GM03348 (cell line): Measurements from ENCODE around the gene LBX2.

ENCODE experiments used
- DNase-seq: peaks from one replicate; pipeline ENCODE4 v3.0.0; 2012; ENCODE audit warnings: low spot score

Gene LBX2

DNA sequence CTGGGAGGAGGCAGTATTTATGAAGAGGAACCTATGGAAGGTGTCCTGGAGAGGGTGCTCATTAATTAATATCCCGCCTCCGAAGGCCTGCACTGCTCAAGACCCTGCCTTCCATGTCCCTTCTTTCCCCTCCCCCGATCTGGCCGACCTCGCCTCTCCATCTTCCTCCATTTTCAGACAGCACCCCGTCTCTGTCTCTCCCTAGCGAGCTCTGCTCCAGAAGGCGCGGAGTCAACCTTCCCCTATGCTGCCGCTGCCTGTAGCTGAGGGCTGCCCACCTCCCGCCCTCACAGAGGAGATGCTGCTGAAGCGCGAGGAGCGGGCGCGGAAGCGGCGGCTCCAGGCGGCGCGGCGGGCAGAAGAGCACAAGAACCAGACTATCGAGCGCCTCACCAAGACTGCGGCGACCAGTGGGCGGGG is 42.3 kb downstream of the LBX2 start:
- no peak for DNase-seq

DNA sequence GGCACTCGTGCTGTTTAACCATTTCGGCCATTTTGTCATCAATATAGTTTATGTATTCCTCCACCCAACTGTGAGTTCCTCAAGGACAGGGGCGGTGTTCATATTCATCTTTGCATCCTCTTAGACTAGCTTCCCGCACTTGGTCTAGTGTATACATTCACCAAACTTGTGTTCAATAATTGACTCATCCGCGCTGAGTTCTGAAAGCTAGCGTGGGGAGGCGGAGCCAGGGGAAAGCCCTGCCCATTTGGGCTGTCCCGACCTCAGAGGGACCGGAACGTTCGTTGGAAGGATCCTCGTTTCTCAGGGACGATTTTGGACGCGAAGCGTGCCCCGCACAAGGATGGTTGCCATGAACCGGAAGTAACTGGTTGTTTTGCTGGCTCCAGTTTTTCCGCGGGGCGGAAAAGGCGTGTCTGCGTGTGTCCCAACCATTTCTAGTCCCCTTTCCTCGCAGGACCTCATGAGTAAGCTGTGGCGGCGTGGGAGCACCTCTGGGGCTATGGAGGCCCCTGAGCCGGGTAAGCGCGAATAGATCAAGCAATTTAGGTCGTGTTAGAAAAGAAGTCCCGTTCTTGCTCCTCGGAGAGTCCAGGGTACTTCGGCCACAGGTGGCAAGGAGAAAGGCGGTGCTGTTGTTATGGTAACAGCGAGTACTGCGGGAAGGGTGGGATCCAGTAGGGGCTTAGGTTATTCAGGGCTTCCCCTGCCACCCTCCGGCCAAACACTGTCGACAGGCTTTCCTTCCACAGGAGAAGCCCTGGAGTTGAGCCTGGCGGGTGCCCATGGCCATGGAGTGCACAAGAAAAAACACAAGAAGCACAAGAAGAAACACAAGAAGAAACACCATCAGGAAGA is 44.5 kb downstream of the LBX2 start, which contains the start of gene INO80B:
Gene INO80B (plus strand): TSS at position 434 of the 858 bp plus-strand sequence. CDS start 30 bp downstream, at position 464.
- DNase-seq = peak; percentile 92

DNA sequence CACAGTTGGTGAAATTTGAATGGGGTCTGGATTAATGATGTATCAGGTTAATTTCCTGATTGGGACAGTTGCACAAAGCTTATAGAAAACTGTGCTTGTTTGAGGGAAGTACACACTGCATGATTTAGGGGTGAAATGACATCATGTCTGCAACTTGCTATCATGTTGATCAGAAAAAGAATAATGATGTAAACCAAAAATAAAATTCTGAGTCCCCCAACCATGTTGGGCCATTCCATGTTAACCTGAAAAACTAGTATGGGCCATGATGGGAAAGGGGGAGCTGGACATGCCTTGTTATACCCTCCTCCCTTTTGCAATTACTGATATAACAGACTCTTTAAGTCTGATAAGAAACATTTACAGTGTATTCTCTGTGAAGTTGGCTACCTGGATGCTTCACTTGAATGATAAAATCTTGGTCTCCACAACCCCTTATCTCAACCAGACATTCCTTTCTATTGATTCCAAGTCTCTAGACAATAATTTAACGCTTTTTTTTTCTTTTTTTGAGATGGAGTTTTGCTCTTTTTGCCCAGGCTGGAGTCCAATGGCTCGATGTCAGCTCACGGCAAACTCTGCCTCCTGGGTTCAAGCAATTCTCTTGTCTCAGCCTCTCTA is 48.7 kb downstream of the LBX2 start:
- DNase-seq = no peak

DNA sequence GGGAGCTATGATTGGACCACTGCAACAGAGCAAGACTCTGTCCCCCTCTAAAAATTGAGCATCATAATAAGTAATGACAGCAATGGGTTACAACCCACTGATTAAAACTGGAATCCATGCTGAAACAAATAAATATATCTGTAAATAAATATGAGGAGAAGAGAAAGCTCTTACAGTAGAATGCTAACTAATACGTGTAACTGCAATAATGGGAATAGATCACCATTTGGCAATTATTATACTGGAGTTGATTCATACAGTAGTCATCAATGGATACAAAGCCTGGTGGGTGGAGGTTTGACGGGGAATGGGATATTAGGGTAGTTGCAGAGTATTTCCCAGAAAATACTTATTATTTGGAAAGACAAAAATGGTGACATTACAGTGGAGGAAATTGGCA is 50.6 kb downstream of the LBX2 start:
- no peak for DNase-seq
